Measurements from ENCODE around the gene ZFR. TPM values are rescaled to one million over a fixed set of nuclear protein-coding genes. Genes with fewer than 3 reads are reported as not detected.
A peak's percentile ranks its signal among the peaks of the same experiment; 100 is the strongest.

Gene ZFR
- total and polyA plus RNA-seq, 2 experiments from 2014 or later = 59.1 to 93.3 TPM

- no peaks in the 10 kb centered on the region for H3K79me2 ChIP-seq
- no peaks in the 10 kb centered on the region for H3K9me3 ChIP-seq (ENCODE audit: low read depth)
- H2AFZ ChIP-seq = no peak overlapping the region
- peak; percentile 36 for DNase-seq (ENCODE audit: low spot score)
- TF ChIP-seq EZH2phosphoT487 (IDR thresholded peaks at IDR 0.05; ENCODE audit: low read depth, severe bottlenecking, unreplicated experiment) (no peak), CTCF (IDR thresholded peaks at IDR 0.05; ENCODE audit: poor library complexity) (no peak), EZH2 (IDR thresholded peaks at IDR 0.05; ENCODE audit: borderline replicate concordance) (no peak)
- no peaks in the 10 kb centered on the region for H4K20me1 ChIP-seq (ENCODE audit: insufficient read depth, poor library complexity, severe bottlenecking)
- no peaks in the 10 kb centered on the region for H3K9me2 ChIP-seq (replicated peaks; ENCODE audit: insufficient read depth)
- H3K4me1 ChIP-seq (ENCODE audit: insufficient read depth) = no peaks in the 10 kb centered on the region
- peak overlapping the region; percentile 3 for H3K4me2 ChIP-seq
- H3K4me3 ChIP-seq = no peak overlapping the region
- peak overlapping the region; percentile 77 for H3K27ac ChIP-seq
- H3K36me3 ChIP-seq (replicated peaks; ENCODE audit: insufficient read depth, low read depth) = no peaks in the 10 kb centered on the region
- 48% methylated on average over 11 of the region's 11 CpGs for WGBS (ENCODE audit: low lambda C conversion rate, missing lambda C conversion rate)
- no peaks in the 10 kb centered on the region for H3K27me3 ChIP-seq
These were observed 113.2 kb downstream of the ZFR start for GRCh38 chr5:32331217-32331934.

- Histone ChIP-seq H3K27ac (peak overlapping the region; percentile 77), H2AFZ (no peak overlapping the region), H3K79me2 (no peaks in the 10 kb centered on the region), H3K4me2 (no peak overlapping the region), H3K36me3 (replicated peaks; ENCODE audit: insufficient read depth, low read depth) (no peaks in the 10 kb centered on the region), H4K20me1 (ENCODE audit: insufficient read depth, poor library complexity, severe bottlenecking) (no peaks in the 10 kb centered on the region), H3K4me3 (no peak overlapping the region), H3K27me3 (no peaks in the 10 kb centered on the region), H3K4me1 (ENCODE audit: insufficient read depth) (no peaks in the 10 kb centered on the region), H3K9me3 (ENCODE audit: low read depth) (no peaks in the 10 kb centered on the region), H3K9me2 (replicated peaks; ENCODE audit: insufficient read depth) (no peaks in the 10 kb centered on the region)
- no peak for TF ChIP-seq CTCF (IDR thresholded peaks at IDR 0.05; ENCODE audit: poor library complexity)
- TF ChIP-seq EZH2phosphoT487 (IDR thresholded peaks at IDR 0.05; ENCODE audit: low read depth, severe bottlenecking, unreplicated experiment) = no peak
- no peak for TF ChIP-seq EZH2 (IDR thresholded peaks at IDR 0.05; ENCODE audit: borderline replicate concordance)
- WGBS (ENCODE audit: low lambda C conversion rate, missing lambda C conversion rate) = 83% methylated on average over 11 of the region's 11 CpGs
- no peak for DNase-seq (ENCODE audit: low spot score)
These were observed 114.2 kb downstream of the ZFR start for GRCh38 chr5:32330126-32330971.

GRCh38 chr5:32329395-32329834, 115.1 kb downstream of the ZFR start:
- H3K9me2 ChIP-seq (replicated peaks; ENCODE audit: insufficient read depth) = no peaks in the 10 kb centered on the region
- no peaks in the 10 kb centered on the region for H3K36me3 ChIP-seq (replicated peaks; ENCODE audit: insufficient read depth, low read depth)
- DNase-seq (ENCODE audit: low spot score) = peak; percentile 71
- H3K4me2 ChIP-seq = no peak overlapping the region
- 43% methylated on average over 10 of the region's 10 CpGs for WGBS (ENCODE audit: low lambda C conversion rate, missing lambda C conversion rate)
- no peaks in the 10 kb centered on the region for H3K27me3 ChIP-seq
- no peaks in the 10 kb centered on the region for H3K9me3 ChIP-seq (ENCODE audit: low read depth)
- H3K4me1 ChIP-seq (ENCODE audit: insufficient read depth) = no peaks in the 10 kb centered on the region
- peak; percentile 60 for TF ChIP-seq CTCF (IDR thresholded peaks at IDR 0.05; ENCODE audit: poor library complexity)
- TF ChIP-seq EZH2phosphoT487 (IDR thresholded peaks at IDR 0.05; ENCODE audit: low read depth, severe bottlenecking, unreplicated experiment) = no peak
- TF ChIP-seq EZH2 (IDR thresholded peaks at IDR 0.05; ENCODE audit: borderline replicate concordance) = no peak
- no peak overlapping the region for H2AFZ ChIP-seq
- H3K4me3 ChIP-seq = no peak overlapping the region
- H3K79me2 ChIP-seq = no peaks in the 10 kb centered on the region
- H3K27ac ChIP-seq = no peak overlapping the region
- no peaks in the 10 kb centered on the region for H4K20me1 ChIP-seq (ENCODE audit: insufficient read depth, poor library complexity, severe bottlenecking)
